ENCODE measurements around the gene BCCIP. TPM values are rescaled to one million over a fixed set of nuclear protein-coding genes. Genes with fewer than 3 reads are reported as not detected.

Gene BCCIP
- polyA plus RNA-seq, 1 donor, result 54.3 TPM

GRCh38 chr10:125797994-125798662 is 25.2 kb upstream of the BCCIP start:
- DNase-seq, result no peak

GRCh38 chr10:125799451-125800182 is 23.7 kb upstream of the BCCIP start:
- no peak for DNase-seq

DNA sequence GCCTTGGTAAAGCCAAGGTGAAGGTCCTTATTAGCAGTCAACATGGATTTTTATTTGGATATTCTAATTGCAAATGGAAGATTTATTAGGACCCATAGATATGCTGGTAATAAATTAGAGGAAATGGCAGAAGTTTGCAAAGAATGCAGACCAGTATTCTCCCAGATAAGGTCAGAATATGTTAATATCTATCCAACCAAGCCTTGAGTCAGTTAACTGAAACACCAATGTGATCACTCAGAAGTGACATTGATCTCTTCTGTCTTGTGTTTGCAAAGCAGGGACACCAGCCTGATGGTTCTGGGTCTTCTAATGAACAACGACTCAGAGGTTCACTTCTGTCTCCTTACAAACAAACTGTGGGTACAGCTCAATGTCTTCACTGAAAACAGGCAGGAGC is 21.8 kb upstream of the BCCIP start:
- no peak for DNase-seq

DNA sequence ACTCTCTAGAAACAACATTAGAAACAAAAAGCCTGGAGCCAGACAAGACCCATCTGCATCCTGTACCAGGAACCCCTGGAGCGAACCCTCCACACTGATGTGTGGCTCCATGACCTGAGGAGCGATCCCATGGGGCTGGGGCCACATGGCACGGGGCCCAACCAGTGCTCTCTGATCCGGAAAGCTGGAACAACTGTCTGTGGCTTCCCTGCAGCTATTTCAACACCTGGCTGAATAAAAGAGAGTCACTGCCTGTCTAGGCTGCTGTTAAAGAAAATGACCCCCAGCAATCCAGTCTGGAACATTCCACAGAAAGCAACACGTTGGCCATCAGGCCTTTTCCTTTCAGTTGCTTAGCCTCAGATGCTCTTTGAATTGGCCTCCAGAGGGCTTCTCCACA is 21.2 kb upstream of the BCCIP start:
- no peak for DNase-seq

- no peak for DNase-seq
Observed at GRCh38 chr10:125802739-125803138, 20.6 kb upstream of the BCCIP start.

- no peak for DNase-seq
Observed at GRCh38 chr10:125808047-125808446, 15.3 kb upstream of the BCCIP start.

DNA sequence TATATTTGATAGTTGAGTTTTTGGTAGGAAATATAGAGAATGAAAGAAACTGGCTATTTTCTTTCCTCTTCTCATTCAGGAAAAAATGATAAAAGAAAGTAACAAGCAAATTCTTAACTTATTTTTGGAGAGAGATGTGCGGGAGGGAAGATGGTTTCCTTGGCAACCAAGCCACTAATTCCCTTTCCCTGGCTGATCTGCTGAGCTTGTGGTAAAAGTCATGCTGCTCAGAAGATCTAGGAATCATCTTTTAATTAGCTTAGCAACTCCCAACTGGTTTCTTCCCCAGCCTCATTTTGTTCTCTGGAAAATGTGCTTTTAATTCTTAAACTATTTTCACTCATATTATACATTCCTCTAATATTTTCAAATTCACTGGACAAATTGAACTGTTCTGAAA is 12.1 kb upstream of the BCCIP start:
- DNase-seq, result no peak

DNA sequence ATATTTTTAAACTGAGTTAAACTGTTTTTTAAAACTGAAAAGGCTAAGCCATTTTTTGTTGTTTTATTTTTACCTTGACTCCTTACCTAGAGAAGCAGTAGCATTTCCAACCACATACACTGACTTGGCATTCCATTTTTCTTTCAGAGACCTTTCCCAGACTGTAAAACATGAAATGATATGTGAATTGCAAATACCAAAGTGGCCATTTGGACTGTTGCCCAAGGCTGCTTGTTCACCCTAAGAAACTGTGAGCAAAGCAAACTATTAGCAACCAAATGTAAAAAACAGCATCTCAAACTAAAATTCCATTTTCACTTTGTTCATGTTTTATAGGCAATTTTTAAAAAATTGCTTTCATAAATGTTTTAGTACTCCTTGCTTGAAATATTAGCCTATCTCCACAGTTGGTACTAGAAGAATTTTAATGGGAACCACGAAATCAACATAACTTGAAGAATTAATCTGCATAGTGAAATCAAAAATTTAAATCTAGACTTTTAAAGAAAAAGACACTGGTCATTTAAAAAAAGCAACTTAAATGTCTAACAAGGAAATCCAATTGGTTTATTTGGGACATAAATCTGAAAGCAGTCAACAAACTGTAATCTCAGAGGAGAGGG is 11.1 kb upstream of the BCCIP start:
- DNase-seq, result no peak

GRCh38 chr10:125815764-125816163 is 7.6 kb upstream of the BCCIP start:
- DNase-seq, result no peak

- DNase-seq, result no peak
Observed at GRCh38 chr10:125816548-125816947, 6.8 kb upstream of the BCCIP start.

DNA sequence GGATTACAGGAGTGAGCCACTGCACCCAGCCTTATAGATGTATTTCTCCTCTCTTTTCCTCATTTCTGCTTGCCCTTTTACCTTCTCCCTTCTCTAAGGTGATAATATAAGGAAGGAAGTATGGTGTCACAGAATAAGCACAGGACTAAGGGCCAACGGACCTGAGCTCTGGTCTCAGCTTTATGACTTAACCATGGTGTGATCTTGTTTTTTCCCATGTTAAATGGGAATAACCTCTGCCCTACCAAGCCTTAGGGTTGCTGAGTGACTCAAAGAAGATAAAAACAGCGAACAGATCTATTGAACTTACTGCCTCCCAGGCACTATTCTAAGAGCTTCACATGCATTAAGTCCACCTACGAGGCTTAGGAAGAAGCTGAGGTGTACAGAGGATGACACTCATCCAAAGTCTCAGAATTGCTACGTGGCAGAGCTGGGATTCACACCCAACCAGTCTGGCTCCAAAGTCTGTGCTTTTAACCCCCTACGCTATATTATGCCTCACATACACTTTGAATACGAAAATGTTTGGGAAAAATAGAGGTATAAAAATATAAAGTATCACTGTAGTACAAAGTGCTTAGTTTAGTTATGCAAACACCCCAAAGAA is 5.9 kb upstream of the BCCIP start:
- no peak for DNase-seq

GRCh38 chr10:125820701-125821100 is 2.6 kb upstream of the BCCIP start:
- DNase-seq, result no peak

GRCh38 chr10:125823663-125824251 is 411 bp downstream of the BCCIP start:
- DNase-seq, result no peak

- no peak for DNase-seq
Observed at GRCh38 chr10:125824736-125825135, 1.4 kb downstream of the BCCIP start.

DNA sequence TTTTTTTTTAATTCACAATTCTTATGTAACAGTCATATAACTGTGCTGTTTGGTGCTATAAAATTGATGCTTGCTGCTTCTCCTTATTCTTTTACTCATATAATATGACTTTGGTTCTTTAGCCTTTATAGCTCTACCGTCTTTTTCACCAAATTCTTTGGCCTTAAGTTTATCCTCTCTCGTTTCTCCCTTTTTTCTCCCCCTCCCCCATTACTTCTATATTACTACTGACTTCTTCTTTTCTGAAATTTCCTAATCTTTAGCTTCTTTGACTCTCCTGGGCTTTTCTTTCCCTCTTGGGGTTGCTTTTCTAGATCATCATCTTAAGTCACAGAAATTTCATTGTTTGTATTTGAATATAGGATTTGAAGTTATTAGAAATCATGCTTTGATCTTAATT is 3.8 kb downstream of the BCCIP start:
- no peak for DNase-seq

- no peak for DNase-seq
Observed at GRCh38 chr10:125828311-125828710, 5.0 kb downstream of the BCCIP start.

- DNase-seq, result no peak
Observed at GRCh38 chr10:125836746-125837145, 13.4 kb downstream of the BCCIP start.

DNA sequence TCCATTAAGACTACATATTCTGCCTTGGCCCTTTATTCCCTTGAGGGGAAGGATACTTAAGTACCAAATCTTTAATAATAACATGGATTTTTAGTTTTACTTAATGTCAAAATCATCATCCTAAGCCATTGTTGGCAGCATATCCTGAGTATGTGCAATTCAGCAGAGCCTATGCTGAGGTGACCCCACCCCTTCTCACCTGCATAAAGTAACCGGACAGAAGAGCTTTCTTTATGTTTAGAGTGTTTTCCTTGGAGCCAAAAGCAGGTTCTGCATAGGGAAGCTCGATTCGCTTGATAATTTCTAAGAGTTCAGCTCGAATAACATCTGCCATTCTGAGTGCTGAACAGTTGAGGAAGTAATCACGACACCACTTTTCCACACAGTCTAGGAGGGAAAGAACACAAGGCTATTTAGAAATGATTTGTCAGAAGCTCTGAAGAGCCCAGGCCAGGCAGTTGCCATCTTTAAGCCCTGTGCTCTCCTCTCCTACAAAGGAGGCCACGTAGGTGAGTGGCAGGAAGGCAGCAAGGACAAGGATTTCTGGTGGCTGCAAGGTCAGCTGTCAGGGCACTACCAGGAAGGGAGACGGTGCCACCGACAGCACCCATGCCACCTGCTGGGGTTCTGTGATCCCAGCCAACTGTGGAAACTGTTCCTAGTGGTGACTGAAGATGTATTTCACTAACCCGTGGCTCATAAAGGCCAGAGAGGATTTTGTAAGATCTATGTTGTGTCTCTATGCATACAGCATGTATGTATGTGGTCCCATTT is 15.6 kb downstream of the BCCIP start:
- DNase-seq, result no peak

DNA sequence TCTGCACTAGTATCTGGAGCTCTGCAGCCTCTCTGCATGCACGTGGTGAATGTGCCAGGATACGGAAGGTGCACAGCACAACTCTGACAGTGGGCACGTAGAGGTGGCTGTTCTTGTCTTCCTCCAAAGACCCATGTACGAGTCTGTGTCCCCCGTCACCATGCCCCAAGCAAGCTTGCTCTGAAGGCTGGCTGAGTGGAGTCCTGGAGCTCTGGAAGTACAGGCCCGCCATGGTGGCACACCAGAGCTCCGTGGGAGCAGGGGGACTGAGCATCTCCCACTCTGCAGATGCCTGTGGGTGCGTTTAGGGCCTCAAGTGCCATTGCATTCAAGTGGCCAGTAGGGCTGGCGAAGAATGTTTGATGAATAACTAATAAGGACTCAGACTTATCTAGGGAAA is 17.1 kb downstream of the BCCIP start:
- no peak for DNase-seq

- no peak for DNase-seq
Observed at GRCh38 chr10:125840955-125841354, 17.6 kb downstream of the BCCIP start.

DNA sequence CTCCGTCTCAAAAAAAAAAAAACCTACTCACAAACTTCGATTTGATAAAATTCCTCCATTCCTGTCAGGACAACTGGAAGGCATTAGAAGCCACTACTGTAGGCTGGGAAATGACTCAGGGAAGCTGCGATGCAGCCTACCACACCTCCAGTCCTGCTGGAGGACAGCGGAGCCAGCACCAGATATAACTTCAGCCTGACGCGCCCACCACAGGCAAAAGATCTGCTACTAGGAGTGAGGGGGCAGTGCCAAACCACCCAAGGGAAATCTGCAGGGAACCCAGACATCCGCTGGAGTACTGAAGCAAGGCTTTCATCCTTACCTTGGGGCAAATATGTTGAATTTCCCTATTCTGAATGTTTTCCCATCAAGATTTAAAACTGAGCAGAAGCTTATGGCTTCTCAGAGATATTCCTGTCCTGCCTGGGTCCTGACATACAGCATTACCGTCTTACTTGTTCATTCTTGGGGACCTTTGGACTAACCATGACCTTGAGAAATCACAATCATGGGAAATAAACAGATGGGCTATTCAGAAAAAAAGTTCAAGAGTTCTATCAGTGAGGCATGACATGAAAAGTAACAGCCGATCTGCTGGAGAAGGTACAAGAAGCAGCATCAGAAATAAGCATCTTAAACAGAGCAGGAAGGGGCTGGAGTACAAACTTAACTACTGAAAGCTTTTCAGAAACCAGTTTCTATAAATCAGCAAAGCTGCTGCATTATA is 20.4 kb downstream of the BCCIP start:
- DNase-seq, result no peak

Data from hindlimb muscle (tissue), 1 donor.